Naive thymus-derived CD4-positive, alpha-beta T cell (primary cell): ENCODE measurements around the gene ADAP1. TPM values are rescaled to one million over a fixed set of nuclear protein-coding genes. Genes with fewer than 3 reads are reported as not detected.

Source experiments
- ATAC-seq: fragments of 150-1000 bp; cut with Tn5 transposase; 2 replicates; pipeline ENCODE4 v1.10.0; 2021; ENCODE audit warnings: mild to moderate bottlenecking, moderate library complexity
- CTCF ChIA-PET: fragments of 350-600 bp; sonication (Branson Sonifier 250); formaldehyde crosslinking; loops from one replicate; lab custom pipeline; 2021; ENCODE audit warnings: antibody characterized with exemption; lab: Charles Lee
- POLR2A ChIA-PET: fragments of 350-600 bp; sonication (Branson Sonifier 250); formaldehyde crosslinking; loops from one replicate; lab custom pipeline; 2021; ENCODE audit warnings: antibody characterized with exemption, inconsistent platforms; lab: Charles Lee
- DNase-seq, 9 donors: peaks; one replicate each; pipeline versions ENCODE4 v3.0.0 to v3.0.0-alpha.2; 2020 to 2022; ENCODE audit warnings: mixed read lengths in 1 of 9
- H3K27ac ChIP-seq: one replicate; pipeline ENCODE4 v1.7.0; 2013; ENCODE audit warnings: mild to moderate bottlenecking, low read depth, low read length, moderate library complexity
- H3K27me3 ChIP-seq, 2 donors: one replicate each; pipeline ENCODE4 v1.7.0; 2013; ENCODE audit warnings: low read length in 2 of 2, mild to moderate bottlenecking in 2 of 2, moderate library complexity in 2 of 2; ENCODE audit not compliant: control insufficient read depth in 2 of 2, insufficient read depth in 2 of 2
- H3K36me3 ChIP-seq, 3 experiments: 1 replicate in 2 of 3; 2 replicates in 1 of 3; pipeline ENCODE4 v1.7.0; 2013; ENCODE audit warnings: low read length in 3 of 3, mild to moderate bottlenecking in 3 of 3, moderate library complexity in 1 of 3; ENCODE audit not compliant: insufficient read depth in 3 of 3, control insufficient read depth in 2 of 3
- H3K4me1 ChIP-seq, 2 donors: one replicate each; pipeline ENCODE4 v1.7.0; 2013; ENCODE audit warnings: low read length in 2 of 2, mild to moderate bottlenecking in 2 of 2, moderate library complexity in 1 of 2; ENCODE audit not compliant: control insufficient read depth in 2 of 2, insufficient read depth in 2 of 2
- H3K4me3 ChIP-seq: 2 replicates; pipeline ENCODE4 v1.7.0; 2013; ENCODE audit warnings: mild to moderate bottlenecking, low read length
- H3K9me3 ChIP-seq, 3 experiments: 1 replicate in 2 of 3; 2 replicates in 1 of 3; pipeline ENCODE4 v1.7.0; 2013; ENCODE audit warnings: low read length in 3 of 3; ENCODE audit not compliant: control insufficient read depth in 2 of 3
- H3K27ac Mint-ChIP-seq, 9 donors: one replicate each; pipeline ENCODE4 v1.8.0; 2020 to 2022; ENCODE audit warnings: mixed read lengths in 9 of 9, mild to moderate bottlenecking in 8 of 9, moderate library complexity in 5 of 9, inconsistent platforms in 2 of 9
- H3K27me3 Mint-ChIP-seq, 5 donors: one replicate each; pipeline ENCODE4 v1.8.0; 2021 to 2022; ENCODE audit warnings: mixed read lengths in 5 of 5, mild to moderate bottlenecking in 1 of 5
- H3K36me3 Mint-ChIP-seq, 5 donors: one replicate each; pipeline ENCODE4 v1.8.0; 2020 to 2022; ENCODE audit warnings: mixed read lengths in 5 of 5, mild to moderate bottlenecking in 3 of 5, inconsistent platforms in 1 of 5
- H3K4me1 Mint-ChIP-seq, 7 donors: one replicate each; pipeline ENCODE4 v1.8.0; 2020 to 2022; ENCODE audit warnings: mixed read lengths in 7 of 7, mild to moderate bottlenecking in 3 of 7, inconsistent platforms in 1 of 7
- H3K4me3 Mint-ChIP-seq, 10 donors: one replicate each; pipeline ENCODE4 v1.8.0; 2020 to 2022; ENCODE audit warnings: mild to moderate bottlenecking in 10 of 10, mixed read lengths in 10 of 10, moderate library complexity in 6 of 10, inconsistent platforms in 2 of 10
- H3K9me3 Mint-ChIP-seq, 11 donors: one replicate each; pipeline ENCODE4 v1.8.0; 2020 to 2022; ENCODE audit warnings: mixed read lengths in 11 of 11, mild to moderate bottlenecking in 4 of 11, inconsistent platforms in 1 of 11, moderate library complexity in 1 of 11
- intact Hi-C, 2 donors: fragments of 100-400 bp; cut with micrococcal nuclease; formaldehyde crosslinking; loops; one replicate each; pipeline ENCODE4 v1.15.1; 2023
- polyA plus RNA-seq, 2 donors: library from polyadenylated mRNA; unstranded; fragments of 300-500 nt; fragmentation: Illumina TruSeq; gene quantifications; one replicate each; pipeline ENCODE4 v1.2.3, GENCODE V29; 2021
- total RNA-seq, 6 experiments: library from RNA in 5 of 6; stranded (reverse) in 5 of 6; gene quantifications; 1 replicate in 5 of 6; 2 replicates in 1 of 6; pipeline ENCODE4 v1.2.3 and lab custom pipeline; 2021 to 2026

ADAP1 gene
- total and polyA plus RNA-seq, 7 experiments from 2014 or later: 3.8 to 68.6 (median 8.7) TPM

DNA sequence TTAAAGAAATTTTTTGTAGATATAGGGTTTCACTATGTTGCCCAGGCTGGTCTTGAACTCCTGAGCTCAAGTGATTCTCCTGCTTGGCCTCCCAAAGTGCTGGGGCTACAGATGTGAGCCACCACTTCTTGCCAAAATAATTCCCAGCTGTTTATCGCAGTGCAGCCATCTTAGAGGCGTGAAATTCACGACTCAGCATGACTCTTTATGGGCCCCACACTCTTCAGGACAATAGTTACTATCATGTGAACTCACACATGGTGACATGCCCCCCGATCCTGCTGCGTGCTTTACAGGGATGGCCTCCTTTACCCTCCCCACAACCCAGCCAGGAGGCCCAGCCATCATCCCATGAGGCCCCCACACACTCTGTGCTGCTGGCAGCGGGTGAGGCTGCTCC, 16.3 kb upstream of the ADAP1 start:
- Mint-ChIP-seq H3K4me3 (peak overlapping the region in 3 of 10 donors; percentile 25 to 45 (median 27)), H3K4me1 (peaks cover 20 to 42% (median 31%) of the 10 kb centered on the region in 7 donors), H3K9me3 (peaks cover 0 to 5% (median 0%) of the 10 kb centered on the region in 11 donors), H3K27ac (peak overlapping the region in 2 of 9 donors; percentile 52 to 55), H3K27me3 (no peaks in the 10 kb centered on the region), H3K36me3 (peaks cover 12 to 27% (median 14%) of the 10 kb centered on the region in 5 donors)
- CTCF ChIA-PET: interaction anchor here (0.5 kb wide), 1 partner anchor 198 kb away, joined by 3 read pairs; no protein-coding TSS in a partner anchor
- Histone ChIP-seq H3K36me3 (peaks cover 13 to 69% (median 23%) of the 10 kb centered on the region in 3 experiments), H3K4me3 (no peak overlapping the region), H3K4me1 (peaks cover 13 to 18% of the 10 kb centered on the region in 2 donors), H3K9me3 (no peaks in the 10 kb centered on the region), H3K27me3 (no peaks in the 10 kb centered on the region), H3K27ac (no peak overlapping the region)
- ATAC-seq (no peak), DNase-seq (no peak)
- intact Hi-C loops: no loop called here
- POLR2A ChIA-PET: interaction anchor here (0.6 to 1.0 kb wide), 2 partner anchors 47 to 168 kb away, joined by 3 read pairs; no protein-coding TSS in a partner anchor

DNA sequence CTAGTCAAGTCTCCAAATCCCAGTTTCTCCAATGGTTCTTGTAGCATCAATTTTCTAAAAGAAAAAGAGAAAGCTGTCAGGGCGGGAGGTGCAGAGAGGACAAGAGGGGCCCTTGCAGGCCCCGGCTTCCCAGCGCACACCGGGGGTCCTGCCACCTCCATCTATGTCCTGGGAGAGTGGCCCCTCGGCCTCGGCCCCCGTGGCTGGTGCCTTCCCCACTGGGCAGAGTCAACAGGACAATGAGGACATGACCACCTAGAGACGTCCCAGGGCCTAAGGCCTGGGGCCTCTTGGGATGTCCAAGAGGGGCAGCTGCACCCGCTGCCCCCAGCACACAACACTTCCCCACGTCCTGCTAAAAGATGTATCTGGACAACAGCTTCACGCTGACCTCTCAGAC, 14.9 kb upstream of the ADAP1 start:
- Mint-ChIP-seq H3K4me3 (no peak overlapping the region), H3K4me1 (peaks cover 24 to 50% (median 39%) of the 10 kb centered on the region in 7 donors), H3K27me3 (no peaks in the 10 kb centered on the region), H3K36me3 (peaks cover 12 to 27% (median 14%) of the 10 kb centered on the region in 5 donors), H3K27ac (peak overlapping the region in 1 of 9 donors; percentile 65), H3K9me3 (peaks cover 0 to 5% (median 0%) of the 10 kb centered on the region in 11 donors)
- CTCF ChIA-PET: no interaction called here
- ATAC-seq (no peak), DNase-seq (no peak)
- Histone ChIP-seq H3K9me3 (no peaks in the 10 kb centered on the region), H3K27me3 (no peaks in the 10 kb centered on the region), H3K4me1 (peaks cover 6 to 17% of the 10 kb centered on the region in 2 donors), H3K27ac (no peak overlapping the region), H3K4me3 (no peak overlapping the region), H3K36me3 (peaks cover 13 to 63% (median 23%) of the 10 kb centered on the region in 3 experiments)
- intact Hi-C loops: no loop called here
- POLR2A ChIA-PET: interaction anchor here (1.0 kb wide), 1 partner anchor 46 kb away, joined by 3 read pairs; no protein-coding TSS in a partner anchor

DNA sequence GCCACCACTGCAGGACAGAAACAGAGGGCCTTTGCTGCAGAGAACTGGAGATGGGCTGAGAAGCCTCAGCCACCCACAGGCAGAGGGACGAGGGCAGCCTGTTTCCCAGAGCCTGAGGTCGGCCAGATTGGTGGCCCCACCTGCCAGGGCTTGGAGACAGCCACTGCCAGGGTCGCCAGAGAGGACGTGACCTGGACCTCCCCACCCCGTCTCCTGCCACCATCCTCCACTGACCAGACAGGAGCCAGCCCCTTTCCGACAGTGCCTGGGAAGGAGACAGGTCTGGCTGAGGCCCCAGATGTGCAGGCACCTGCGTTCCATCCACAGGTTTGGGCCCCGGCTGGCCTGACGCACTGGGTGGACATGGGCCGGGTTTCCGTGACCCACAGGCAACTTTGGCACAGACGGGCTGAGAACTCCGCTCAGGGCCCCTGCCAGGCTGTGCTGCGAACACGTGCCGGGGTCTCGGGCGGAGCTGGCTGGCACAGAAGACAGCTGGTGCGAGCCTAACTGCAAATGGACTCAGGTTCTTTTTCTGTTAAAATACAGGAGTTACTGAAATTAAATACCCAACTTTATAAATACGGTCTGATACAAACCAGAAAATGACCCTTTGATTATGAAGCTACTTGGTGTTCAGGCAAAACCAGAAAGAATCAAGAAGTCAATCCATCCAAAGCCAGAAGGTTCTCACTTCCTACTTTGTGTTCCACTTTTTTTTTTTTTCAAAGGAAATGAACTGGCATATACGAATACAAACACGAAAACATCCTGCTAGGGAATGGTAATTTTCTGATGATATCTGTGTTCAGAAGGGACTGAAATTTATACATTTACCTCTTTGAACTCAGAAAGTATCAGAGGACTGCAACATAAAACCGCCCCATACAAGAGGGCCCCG, 14.0 kb upstream of the ADAP1 start:
- no peak overlapping the region for H3K4me3 Mint-ChIP-seq
- no peak for ATAC-seq
- intact Hi-C loops: no loop called here
- Histone ChIP-seq H3K4me1 (peaks cover 0 to 14% of the 10 kb centered on the region in 2 donors), H3K36me3 (peaks cover 13 to 63% (median 23%) of the 10 kb centered on the region in 3 experiments), H3K9me3 (no peaks in the 10 kb centered on the region), H3K27ac (no peak overlapping the region), H3K27me3 (no peaks in the 10 kb centered on the region), H3K4me3 (no peak overlapping the region)
- H3K4me1 Mint-ChIP-seq: peaks cover 21 to 54% (median 44%) of the 10 kb centered on the region in 7 donors
- H3K27ac Mint-ChIP-seq: peak overlapping the region in 2 of 9 donors; percentile 10 to 48
- peaks cover 12 to 27% (median 14%) of the 10 kb centered on the region in 5 donors for H3K36me3 Mint-ChIP-seq
- H3K27me3 Mint-ChIP-seq: peaks cover 0 to 2% (median 0%) of the 10 kb centered on the region in 5 donors
- ChIA-PET CTCF (no interaction called here), POLR2A (interaction anchor here (0.6 kb wide), 1 partner anchor 59 kb away, joined by 3 read pairs; no protein-coding TSS in a partner anchor)
- peaks cover 0 to 5% (median 0%) of the 10 kb centered on the region in 11 donors for H3K9me3 Mint-ChIP-seq
- DNase-seq: no peak

DNA sequence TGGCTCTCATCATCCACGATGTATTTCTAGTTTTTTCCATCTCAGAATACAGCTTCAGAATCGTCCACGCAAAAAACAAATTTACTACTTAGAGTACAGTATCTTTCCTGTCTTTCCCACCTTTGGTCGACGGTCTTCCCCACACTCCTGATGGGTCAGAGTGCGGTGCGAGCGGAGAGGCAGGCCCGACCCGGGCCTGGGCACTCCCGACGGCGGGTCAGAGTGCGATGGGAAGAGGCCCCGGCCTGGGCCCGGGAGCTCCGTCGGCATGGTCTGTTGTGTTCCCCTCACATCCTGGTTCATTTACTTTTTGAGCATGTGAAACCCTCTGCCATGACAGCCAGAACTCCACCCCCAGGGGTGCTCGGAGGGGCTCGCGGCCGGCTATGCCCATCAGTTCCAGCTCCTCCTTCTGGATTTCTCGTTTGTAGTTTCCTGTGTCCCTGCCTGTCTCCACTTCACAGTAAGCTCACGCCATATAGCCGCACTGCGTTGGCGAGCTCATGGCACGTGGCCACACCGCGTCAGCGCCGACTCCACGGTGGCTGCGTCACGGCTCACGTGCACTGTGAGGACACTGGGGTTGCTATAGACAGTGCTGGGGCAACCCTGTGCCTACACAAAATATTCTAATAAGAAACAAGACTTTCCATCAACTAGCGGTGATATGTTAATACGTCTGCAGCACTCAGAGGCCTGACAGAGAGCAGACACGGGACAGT, 13.0 kb upstream of the ADAP1 start:
- ATAC-seq: no peak
- H3K4me3 ChIP-seq: no peak overlapping the region
- H3K4me1 Mint-ChIP-seq: peaks cover 13 to 46% (median 39%) of the 10 kb centered on the region in 7 donors
- H3K27ac ChIP-seq: no peak overlapping the region
- peaks cover 12 to 25% (median 14%) of the 10 kb centered on the region in 5 donors for H3K36me3 Mint-ChIP-seq
- DNase-seq: no peak
- H3K9me3 ChIP-seq: no peaks in the 10 kb centered on the region
- H3K27me3 ChIP-seq: no peaks in the 10 kb centered on the region
- POLR2A ChIA-PET: no interaction called here
- peaks cover 7 to 55% (median 23%) of the 10 kb centered on the region in 3 experiments for H3K36me3 ChIP-seq
- peak overlapping the region in 4 of 9 donors; percentile 28 to 48 (median 38) for H3K27ac Mint-ChIP-seq
- peaks cover 0 to 5% of the 10 kb centered on the region in 2 donors for H3K4me1 ChIP-seq
- no peak overlapping the region for H3K4me3 Mint-ChIP-seq
- peaks cover 0 to 3% (median 0%) of the 10 kb centered on the region in 5 donors for H3K27me3 Mint-ChIP-seq
- CTCF ChIA-PET: no interaction called here
- intact Hi-C loops: no loop called here
- peaks cover 0 to 5% (median 0%) of the 10 kb centered on the region in 11 donors for H3K9me3 Mint-ChIP-seq

DNA sequence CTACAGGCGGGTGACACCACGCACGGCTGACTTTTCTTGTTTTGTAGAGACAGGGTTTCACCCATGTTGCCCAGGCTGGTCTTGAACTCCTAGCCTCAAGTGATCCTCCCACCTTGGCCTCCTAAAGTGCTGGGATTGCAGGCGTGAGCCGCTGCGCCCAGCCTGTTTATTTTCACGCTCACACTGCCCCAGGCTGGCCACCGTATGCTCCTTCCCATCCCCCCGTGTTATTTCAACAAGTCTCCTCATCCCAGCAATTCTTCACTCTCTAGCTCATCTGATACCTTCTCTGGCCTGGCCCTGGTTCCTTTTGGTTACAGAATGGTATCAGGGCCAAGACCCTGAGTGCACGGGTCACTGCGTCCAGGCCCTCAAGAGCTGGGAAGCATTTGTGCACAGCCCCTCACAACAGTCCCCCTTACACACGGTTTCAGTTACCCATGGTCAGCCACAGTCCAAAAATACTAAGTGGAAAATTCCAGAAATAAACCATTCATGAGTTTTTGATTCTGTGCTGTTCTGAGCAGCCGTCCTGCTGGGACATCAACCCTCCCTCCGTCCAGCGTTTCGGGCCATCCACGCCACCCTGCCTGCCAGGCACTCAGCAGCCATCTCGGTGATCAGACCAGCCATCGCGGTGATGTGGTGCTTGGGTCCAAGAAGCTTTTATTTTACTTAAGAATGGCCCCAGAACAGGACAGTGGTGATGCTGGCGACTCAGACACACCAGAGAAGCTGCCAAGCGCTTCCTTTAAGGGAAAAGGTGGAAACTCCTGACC, 12.0 kb upstream of the ADAP1 start:
- Histone ChIP-seq H3K36me3 (peaks cover 0 to 46% (median 23%) of the 10 kb centered on the region in 3 experiments), H3K27ac (no peak overlapping the region), H3K4me1 (peaks cover 0 to 5% of the 10 kb centered on the region in 2 donors), H3K9me3 (no peaks in the 10 kb centered on the region), H3K27me3 (no peaks in the 10 kb centered on the region), H3K4me3 (no peak overlapping the region)
- Mint-ChIP-seq H3K36me3 (peaks cover 9 to 17% (median 12%) of the 10 kb centered on the region in 5 donors), H3K4me1 (peaks cover 12 to 43% (median 30%) of the 10 kb centered on the region in 7 donors), H3K9me3 (peaks cover 0 to 2% (median 0%) of the 10 kb centered on the region in 11 donors), H3K27me3 (peaks cover 0 to 6% (median 0%) of the 10 kb centered on the region in 5 donors), H3K27ac (peak overlapping the region in 7 of 9 donors; percentile 38 to 91 (median 56)), H3K4me3 (peak overlapping the region in 1 of 10 donors; percentile 1)
- ChIA-PET CTCF (no interaction called here), POLR2A (interaction anchor here (1.1 kb wide), 1 partner anchor 207 kb away, joined by 6 read pairs; no protein-coding TSS in a partner anchor)
- DNase-seq (no peak), ATAC-seq (no peak)
- intact Hi-C loops: no loop called here
